Ishikawa (cell line): ENCODE results near the gene RNF125.

Experiments
- CEBPB ChIP-seq: IDR thresholded peaks from 2 replicates; pipeline ENCODE4 v1.6.1; 2012
- CREB1 ChIP-seq: IDR thresholded peaks from 2 replicates; pipeline ENCODE4 v1.6.1; 2012; ENCODE audit warnings: low read depth
- EP300 ChIP-seq: IDR thresholded peaks from 2 replicates; pipeline ENCODE4 v1.6.1; 2012; ENCODE audit warnings: borderline replicate concordance
- MAX ChIP-seq: IDR thresholded peaks from 2 replicates; pipeline ENCODE4 v1.6.1; 2012
- NFIC ChIP-seq: IDR thresholded peaks from 2 replicates; pipeline ENCODE4 v1.6.1; 2012
- REST ChIP-seq: IDR thresholded peaks from 2 replicates; pipeline ENCODE4 v1.6.1; 2012; ENCODE audit warnings: low read depth, mild to moderate bottlenecking
- TAF1 ChIP-seq: IDR thresholded peaks from 2 replicates; pipeline ENCODE4 v1.6.1; 2012; ENCODE audit warnings: low read depth, mild to moderate bottlenecking
- TCF12 ChIP-seq: IDR thresholded peaks from 2 replicates; pipeline ENCODE4 v1.6.1; 2012; ENCODE audit warnings: low read depth
- USF1 ChIP-seq: IDR thresholded peaks from 2 replicates; pipeline ENCODE4 v1.6.1; 2012
- YY1 ChIP-seq: IDR thresholded peaks from 2 replicates; pipeline ENCODE4 v1.6.1; 2012; ENCODE audit warnings: low read depth
- ZBTB7A ChIP-seq: IDR thresholded peaks from 2 replicates; pipeline ENCODE4 v1.6.1; 2012; ENCODE audit warnings: low read depth

- no peak for TF ChIP-seq EP300
- TF ChIP-seq TAF1: no peak
- no peak for TF ChIP-seq CEBPB
- TF ChIP-seq REST: no peak
- TF ChIP-seq ZBTB7A: no peak
- TF ChIP-seq USF1: no peak
- TF ChIP-seq CREB1: no peak
- TF ChIP-seq TCF12: no peak
- TF ChIP-seq MAX: no peak
- no peak for TF ChIP-seq NFIC
- no peak for TF ChIP-seq YY1
Measured at GRCh38 chr18:32111706-32112105, 93.1 kb downstream of the RNF125 start.
